ENCODE measurements around the gene NTF4. TPM values are rescaled to one million over a fixed set of nuclear protein-coding genes. Genes with fewer than 3 reads are reported as not detected.

NTF4 gene
- total RNA-seq, 1 experiment from 2014 or later: 3.9 TPM

- ATAC-seq (no peak), DNase-seq (ENCODE audit: low spot score) (no peak)
- Mint-ChIP-seq H3K27me3 (ENCODE audit: low read depth) (peaks cover 79% of the 10 kb centered on the region), H3K9me3 (no peaks in the 10 kb centered on the region), H3K4me3 (no peak overlapping the region), H3K27ac (no peak overlapping the region), H3K4me1 (peaks cover 37% of the 10 kb centered on the region), H3K36me3 (no peaks in the 10 kb centered on the region)
- TF ChIP-seq PREB (CRISPR knock-in tag; IDR thresholded peaks at IDR 0.05; ENCODE audit: borderline replicate concordance): no peak
- TF ChIP-seq USF1 (CRISPR knock-in tag; IDR thresholded peaks at IDR 0.05): no peak
- TF ChIP-seq ZBTB43 (CRISPR knock-in tag; IDR thresholded peaks at IDR 0.05): no peak
- TF ChIP-seq MLX (CRISPR knock-in tag; IDR thresholded peaks at IDR 0.05): no peak
- no peak for TF ChIP-seq NR3C1 (CRISPR knock-in tag; conservative IDR thresholded peaks at IDR 0.05; ENCODE audit: low read depth)
- TF ChIP-seq CBFB (CRISPR knock-in tag; IDR thresholded peaks at IDR 0.05; ENCODE audit: low read depth): no peak
- no peak for TF ChIP-seq ZNF121 (CRISPR knock-in tag; IDR thresholded peaks at IDR 0.05)
- TF ChIP-seq ATF2 (CRISPR knock-in tag; IDR thresholded peaks at IDR 0.05; ENCODE audit: borderline replicate concordance, low read depth): no peak
- no peak for TF ChIP-seq KAT7 (CRISPR knock-in tag; IDR thresholded peaks at IDR 0.05; ENCODE audit: borderline replicate concordance)
- TF ChIP-seq ZNF138 (CRISPR knock-in tag; conservative IDR thresholded peaks at IDR 0.05): no peak
- TF ChIP-seq IRF1 (CRISPR knock-in tag; IDR thresholded peaks at IDR 0.05): no peak
- no peak for TF ChIP-seq NFYB (CRISPR knock-in tag; conservative IDR thresholded peaks at IDR 0.05; ENCODE audit: low read depth)
- TF ChIP-seq SMAD4 (CRISPR knock-in tag; IDR thresholded peaks at IDR 0.05): no peak
- TF ChIP-seq PRRX2 (CRISPR knock-in tag; IDR thresholded peaks at IDR 0.05): no peak
- no peak for TF ChIP-seq ZSCAN18 (CRISPR knock-in tag; IDR thresholded peaks at IDR 0.05)
- TF ChIP-seq IRF2 (CRISPR knock-in tag; IDR thresholded peaks at IDR 0.05; ENCODE audit: borderline replicate concordance, low read depth): no peak
- no peak for TF ChIP-seq SP1 (CRISPR knock-in tag; conservative IDR thresholded peaks at IDR 0.05)
- TF ChIP-seq ERG (CRISPR knock-in tag; IDR thresholded peaks at IDR 0.05): no peak
- CTCF ChIA-PET: interaction anchor here (0.8 to 0.9 kb wide), 2 partner anchors 12 to 62 kb away, joined by 3 read pairs; no protein-coding TSS in a partner anchor
- POLR2A ChIA-PET: no interaction called here
Observed at GRCh38 chr19:49061445-49061844, 3.2 kb downstream of the NTF4 start.
